ENCODE results near the gene SAPCD2.

The SAPCD2 gene

DNA sequence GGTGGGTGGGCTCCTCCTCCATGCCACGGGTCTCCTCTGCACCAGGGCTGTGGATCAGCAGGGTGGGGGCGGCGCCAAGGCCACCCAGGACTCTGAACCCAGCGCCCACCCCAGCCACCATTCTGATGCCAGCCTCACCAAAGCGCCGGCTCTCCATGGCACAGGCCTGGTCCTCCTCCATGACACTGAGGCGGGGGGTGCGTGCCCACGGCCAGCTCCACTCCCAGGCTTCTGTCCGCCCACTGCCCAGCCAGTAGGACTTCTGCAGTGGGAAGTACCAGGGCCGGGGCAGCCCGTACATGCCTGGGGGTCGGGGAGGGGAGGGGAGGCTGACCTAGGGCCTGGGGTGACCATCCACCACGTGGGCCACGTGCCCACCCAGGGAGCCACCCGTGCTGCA, 53.9 kb downstream of the SAPCD2 start:
- DNase-seq = no peak

DNA sequence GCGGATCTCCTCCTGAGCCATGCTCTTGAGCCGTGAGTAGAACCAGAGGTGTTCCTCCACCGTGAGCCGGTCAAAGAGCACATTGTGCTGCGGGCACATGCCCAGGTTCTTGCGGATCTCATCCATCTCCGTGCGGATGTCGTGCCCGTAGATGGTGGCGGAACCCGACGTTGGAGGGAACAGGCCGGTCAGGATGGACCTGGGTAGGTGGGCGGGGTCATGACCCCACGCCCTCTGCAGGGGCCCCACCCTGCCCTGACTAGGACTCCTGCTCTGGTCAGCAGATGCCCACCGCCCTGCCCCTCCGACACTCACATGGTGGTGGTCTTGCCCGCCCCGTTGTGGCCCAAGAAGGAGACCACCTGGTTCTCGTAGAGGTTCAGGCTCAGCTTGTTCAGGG, 54.4 kb downstream of the SAPCD2 start:
- DNase-seq = no peak

DNA sequence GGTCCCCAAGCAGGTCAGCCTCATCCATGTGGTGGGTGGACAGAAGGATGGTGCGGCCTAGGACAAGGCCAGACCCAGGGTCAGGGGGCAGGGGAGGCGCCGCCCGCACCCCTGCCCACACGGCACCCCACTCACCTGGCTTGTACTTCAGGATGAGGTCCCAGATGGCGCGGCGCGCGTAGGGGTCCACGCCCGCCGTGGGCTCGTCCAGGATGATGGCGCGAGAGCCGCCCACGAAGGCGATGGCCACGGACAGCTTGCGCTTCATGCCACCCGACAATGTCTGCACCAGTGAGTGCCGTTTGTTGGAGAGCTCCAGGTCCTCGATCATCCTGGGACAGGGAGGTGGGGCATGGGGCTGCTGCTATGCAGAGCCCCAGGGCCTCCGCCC, 54.8 kb downstream of the SAPCD2 start:
- no peak for DNase-seq

DNA sequence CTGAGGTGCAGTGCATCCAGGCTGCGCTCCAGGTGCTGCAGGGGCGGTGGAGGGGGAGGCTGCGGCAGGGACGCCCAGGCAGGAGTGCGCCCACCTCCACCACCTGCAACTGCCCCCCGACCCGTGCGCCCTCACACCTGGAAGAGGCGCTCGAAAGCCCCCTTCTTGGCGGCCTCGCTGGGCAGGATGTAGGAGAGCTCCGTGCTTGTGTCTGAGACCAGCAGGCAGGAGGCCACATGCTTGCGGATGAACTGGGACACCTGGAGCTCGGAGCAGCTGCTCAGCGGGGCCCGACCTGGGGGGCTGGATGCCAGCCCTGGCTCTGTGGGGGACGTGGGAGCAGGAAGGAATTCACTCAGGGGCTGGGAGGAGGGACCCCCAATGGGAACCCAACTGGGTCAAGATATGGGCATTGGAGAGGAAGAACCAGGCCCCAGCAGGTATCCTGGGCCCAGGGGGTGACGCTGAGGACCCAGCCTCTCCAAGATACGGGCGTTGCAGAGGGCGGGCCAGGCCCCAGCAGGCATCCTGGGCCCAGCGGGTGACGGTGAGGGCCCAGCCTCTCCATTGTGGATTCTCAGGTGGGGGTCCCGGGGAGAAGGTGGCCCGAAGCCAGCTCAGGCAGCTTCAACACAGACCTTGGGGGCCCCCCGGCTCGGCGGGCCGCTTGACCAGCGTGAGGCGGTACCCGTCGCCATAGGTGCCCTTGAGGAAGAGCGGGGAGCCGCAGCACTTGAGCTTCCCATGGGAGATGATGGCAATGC, 55.4 kb downstream of the SAPCD2 start:
- no peak for DNase-seq

DNA sequence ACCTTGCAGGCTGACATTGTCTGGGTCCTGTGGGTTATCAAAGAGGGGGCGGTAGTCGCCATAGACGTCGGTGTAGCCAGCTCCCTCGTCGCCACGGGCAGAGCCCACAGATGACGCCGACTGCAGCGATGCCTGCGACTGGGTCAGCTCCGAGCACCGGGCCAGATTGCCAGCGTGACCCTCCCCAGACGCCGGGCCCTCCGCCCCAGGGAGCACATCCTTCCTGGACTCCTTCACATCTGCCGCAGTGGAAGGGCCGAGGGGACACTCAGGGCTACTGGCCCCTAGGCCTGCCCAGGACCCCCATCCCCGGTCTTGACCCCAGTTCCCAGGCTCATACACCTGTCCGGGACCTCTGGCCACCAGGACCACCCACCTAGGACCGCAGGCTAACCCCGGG, 56.2 kb downstream of the SAPCD2 start:
- DNase-seq = no peak

DNA sequence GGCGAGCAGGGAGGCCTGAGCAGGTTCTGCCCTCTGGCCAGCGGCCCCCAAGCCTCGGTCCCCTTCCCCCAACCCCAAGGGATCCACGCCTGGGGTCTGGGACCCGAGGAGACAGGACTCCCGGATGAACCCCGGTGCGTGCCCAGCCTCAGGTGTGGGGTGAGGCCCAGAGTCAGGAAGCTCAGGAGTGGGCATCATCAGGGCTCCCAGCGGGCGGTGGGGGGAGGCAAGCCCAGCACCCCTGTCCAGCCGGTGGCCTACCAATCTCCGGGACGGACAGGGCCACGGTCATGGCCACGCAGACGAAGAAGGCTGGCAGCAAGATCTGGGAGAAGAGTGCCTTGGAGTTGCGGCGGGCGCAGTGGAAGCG, 56.8 kb downstream of the SAPCD2 start:
- no peak for DNase-seq

DNA sequence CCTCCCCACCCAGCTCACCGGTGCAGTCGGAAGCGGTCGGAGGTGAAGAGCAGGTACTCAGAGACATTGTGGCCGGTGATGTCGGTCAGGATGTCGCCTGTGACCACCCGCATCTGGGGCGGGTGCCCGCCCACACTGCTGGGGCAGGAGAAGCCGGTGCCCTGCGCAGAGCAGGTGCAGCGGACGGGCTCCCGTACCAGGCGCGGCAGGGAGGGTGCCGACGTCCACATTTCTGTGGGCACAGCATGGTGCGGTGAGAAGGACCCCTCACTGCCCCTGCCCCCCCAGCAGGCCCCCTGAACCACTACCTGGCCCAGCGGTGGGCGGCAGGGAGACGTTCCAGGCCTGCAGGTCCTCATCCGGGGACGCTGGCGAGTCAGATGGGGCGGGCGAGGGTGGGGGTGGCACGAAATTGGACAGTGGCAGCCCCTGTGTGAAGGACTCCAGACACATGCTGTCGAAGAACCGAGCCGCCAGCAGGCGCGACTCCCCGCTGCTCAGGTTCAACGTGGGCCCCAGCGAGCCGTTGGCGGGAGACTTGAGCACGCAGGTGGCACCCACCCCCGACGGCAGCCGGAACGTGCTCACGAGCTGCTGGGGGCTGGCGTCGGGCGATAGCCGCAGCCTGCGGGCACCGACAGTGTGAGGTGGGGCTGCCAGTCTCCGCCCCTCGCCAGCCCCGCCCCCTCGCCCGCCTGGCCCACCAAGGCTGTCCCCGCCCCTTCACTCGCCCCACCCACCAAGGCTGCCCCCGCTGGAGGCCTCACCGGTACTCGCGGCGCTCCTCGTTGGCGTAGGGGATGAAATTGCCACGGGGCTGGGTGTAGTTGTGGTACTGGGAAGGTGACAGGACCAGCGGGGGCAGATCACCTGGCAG, 57.4 kb downstream of the SAPCD2 start:
- no peak for DNase-seq

Data from central memory CD4-positive, alpha-beta T cell (primary cell).